Muscle of back (tissue), 13 donors: ENCODE measurements around the gene FBL. TPM values are rescaled to one million over a fixed set of nuclear protein-coding genes. Genes with fewer than 3 reads are reported as not detected.
"Not testable (repeated sequence)": the region's sequence is repeated elsewhere in the genome, so short reads cannot be mapped to it uniquely, and the experiment has no call there.

Source experiments
- DNase-seq, 3 donors: peaks; one replicate each; pipeline versions ENCODE4 v3.0.0 to v3.0.0-alpha.2; 2013
- long read RNA-seq, 9 donors: transcript quantifications; one replicate each; lab custom pipeline, GENCODE V29; 2026
- polyA plus RNA-seq, 10 donors: library from polyadenylated mRNA; unstranded; fragments of 120-200 nt; gene quantifications; one replicate each; pipeline ENCODE4 v1.2.1, GENCODE V29; 2013; ENCODE audit not compliant: insufficient read length in 10 of 10

FBL gene
- 100 to 1,000 TPM; 213 to 384 (median 252) TPM for polyA plus RNA-seq
- long read RNA-seq, donor 1, transcript FBL-201 (9 exons, 1,160 nt) = major isoform, 38 of 54 reads
- long read RNA-seq, donor 1, partial matches to known transcripts = 15 of 54 reads
- long read RNA-seq, donor 1, other reads (novel, unspliced or antisense) = 0 of 54 reads
- long read RNA-seq, donor 2, transcript FBL-201 (9 exons, 1,160 nt) = major isoform, 25 of 53 reads
- long read RNA-seq, donor 2, partial matches to known transcripts = 20 of 53 reads
- long read RNA-seq, donor 2, other reads (novel, unspliced or antisense) = 6 of 53 reads
- long read RNA-seq, donor 3 = 0 reads
- long read RNA-seq, donor 4, transcript FBL-201 (9 exons, 1,160 nt) = major isoform, 42 of 47 reads
- long read RNA-seq, donor 4, partial matches to known transcripts = 5 of 47 reads
- long read RNA-seq, donor 4, other reads (novel, unspliced or antisense) = 0 of 47 reads
- long read RNA-seq, donor 5, transcript FBL-201 (9 exons, 1,160 nt) = major isoform, 51 of 92 reads
- long read RNA-seq, donor 5, partial matches to known transcripts = 30 of 92 reads
- long read RNA-seq, donor 5, other reads (novel, unspliced or antisense) = 9 of 92 reads
- long read RNA-seq, donor 6, transcript FBL-201 (9 exons, 1,160 nt) = major isoform, 37 of 80 reads
- long read RNA-seq, donor 6, partial matches to known transcripts = 29 of 80 reads
- long read RNA-seq, donor 6, other reads (novel, unspliced or antisense) = 13 of 80 reads
- long read RNA-seq, donor 7, transcript FBL-201 (9 exons, 1,160 nt) = major isoform, 38 of 62 reads
- long read RNA-seq, donor 7, partial matches to known transcripts = 17 of 62 reads
- long read RNA-seq, donor 7, other reads (novel, unspliced or antisense) = 6 of 62 reads
- long read RNA-seq, donor 8, transcript FBL-201 (9 exons, 1,160 nt) = major isoform, 40 of 68 reads
- long read RNA-seq, donor 8, partial matches to known transcripts = 16 of 68 reads
- long read RNA-seq, donor 8, other reads (novel, unspliced or antisense) = 7 of 68 reads
- long read RNA-seq, donor 9, transcript FBL-201 (9 exons, 1,160 nt) = major isoform, 8 of 9 reads
- long read RNA-seq, donor 9, partial matches to known transcripts = 0 of 9 reads
- long read RNA-seq, donor 9, other reads (novel, unspliced or antisense) = 0 of 9 reads

DNA sequence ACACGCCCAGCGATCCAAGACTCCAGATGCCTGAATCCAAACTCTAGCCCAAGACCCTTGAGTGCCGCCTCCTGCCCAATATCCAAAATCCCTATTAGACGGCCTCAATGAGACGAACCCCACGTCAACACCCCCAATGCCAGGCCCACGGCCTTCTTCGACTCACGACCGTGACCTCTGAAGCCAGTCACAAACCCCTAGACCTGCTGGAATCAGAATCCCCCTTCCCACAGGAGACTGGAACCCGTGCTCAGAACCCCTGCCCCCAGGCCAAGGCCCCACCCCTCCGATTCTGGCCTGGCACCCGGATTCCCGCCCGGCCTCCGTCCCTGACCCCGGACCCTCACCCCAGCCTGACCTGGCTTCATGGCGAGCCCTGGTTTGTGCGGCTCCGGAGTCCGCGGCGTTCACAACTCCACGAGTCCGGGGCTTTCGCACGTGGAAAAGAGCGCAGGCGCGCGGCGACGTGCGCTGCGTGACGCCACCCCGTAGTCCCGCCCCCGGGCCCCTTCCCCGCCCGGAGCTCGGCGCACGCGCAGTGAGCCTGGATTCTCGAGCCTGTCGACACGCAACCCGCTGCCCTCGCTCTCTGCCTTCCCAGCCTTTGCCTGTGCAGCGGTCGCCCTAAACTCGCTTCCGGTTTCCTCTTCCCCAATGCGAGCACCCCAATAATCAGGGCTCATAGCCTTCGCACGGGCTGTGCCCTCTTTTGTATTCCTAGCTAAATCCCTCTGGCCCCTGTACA is at the start of gene FBL:
TSS of gene FBL (minus strand) at position 447 of the 745 bp plus-strand sequence. CDS start at position 368, 79 bp downstream.
- DNase-seq = peak; percentile 91 to 97 (median 96)

DNA sequence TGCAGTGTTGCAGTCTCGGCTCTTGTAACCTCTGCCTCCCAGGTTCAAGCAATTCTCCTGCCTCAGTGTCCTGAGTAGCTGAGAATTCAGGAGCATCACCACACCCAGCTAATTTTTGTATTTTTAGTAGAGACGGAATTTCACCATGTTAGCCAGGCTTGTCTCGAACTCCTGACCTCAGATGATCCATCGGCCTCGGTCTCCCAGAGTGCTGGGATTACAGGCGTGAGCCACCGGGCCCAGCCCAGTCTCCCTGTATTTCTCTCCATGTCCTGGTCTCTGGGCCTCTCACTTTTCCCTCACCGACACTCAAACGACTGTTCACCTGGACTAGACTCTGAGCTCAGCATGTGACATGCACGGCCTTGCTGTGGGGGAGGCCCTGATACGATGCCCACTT is 48.9 kb upstream of the FBL start:
- not testable (repeated sequence) for DNase-seq

DNA sequence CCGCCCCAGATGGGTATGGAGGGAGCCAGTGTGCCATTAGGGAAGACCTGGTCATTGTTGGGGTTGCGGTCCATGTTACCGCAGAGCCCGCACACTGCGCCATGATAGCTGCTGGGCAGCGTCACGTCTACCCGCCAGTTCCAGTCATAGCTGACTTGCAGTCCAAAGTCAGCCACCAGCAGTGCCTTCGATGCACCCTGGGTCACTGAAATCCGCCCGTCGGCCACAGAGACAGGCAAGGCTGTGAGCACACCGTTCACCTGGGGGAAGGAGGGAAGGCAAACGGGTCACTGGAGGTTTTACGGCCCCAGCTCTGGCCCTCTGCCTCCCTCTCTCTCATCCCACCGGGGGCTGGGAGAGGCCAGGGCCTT is 48.0 kb upstream of the FBL start:
- not testable (repeated sequence) for DNase-seq

DNA sequence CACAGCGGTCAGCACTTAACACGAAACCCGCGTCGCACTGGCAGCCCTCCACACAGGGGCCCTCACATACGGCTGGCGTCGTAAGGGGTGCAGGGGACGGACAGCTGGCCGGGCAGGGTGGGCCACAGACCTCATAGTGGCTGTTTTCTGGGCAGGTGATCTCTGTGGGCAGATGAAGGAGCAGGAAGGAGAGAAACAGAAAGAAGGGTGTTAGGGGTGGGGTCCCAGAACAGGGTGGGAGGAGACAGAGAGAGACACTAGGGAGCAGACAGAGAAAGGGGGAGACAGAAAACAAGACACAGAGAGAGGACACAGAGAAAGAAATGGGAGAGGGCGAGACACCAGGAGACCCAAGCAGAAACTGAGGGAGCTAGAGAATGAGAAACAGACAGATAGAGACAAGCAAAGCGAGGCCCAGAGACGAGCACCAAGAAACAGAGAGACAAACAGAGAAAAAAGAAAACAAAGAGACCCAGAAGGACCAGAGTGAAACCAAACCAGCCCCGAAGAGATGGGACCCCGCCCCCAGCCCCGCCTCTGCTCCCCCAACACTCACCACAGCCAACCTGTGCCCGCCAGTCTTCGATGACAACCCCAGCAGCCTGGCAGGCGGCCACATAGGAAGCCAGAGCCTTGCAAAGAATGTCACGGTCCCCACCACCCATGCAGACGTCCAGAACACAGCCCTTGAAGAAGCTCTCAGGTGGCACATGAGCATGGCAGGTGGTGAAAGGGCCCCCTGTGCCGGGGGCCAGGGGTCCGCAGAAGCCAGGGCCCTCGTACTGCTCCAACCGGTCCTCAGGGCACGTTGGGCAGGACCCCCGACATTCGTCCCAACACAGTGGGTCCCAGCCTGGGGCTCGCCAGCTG is 47.4 kb upstream of the FBL start:
- peak in 1 of 3 donors; percentile 19 for DNase-seq

DNA sequence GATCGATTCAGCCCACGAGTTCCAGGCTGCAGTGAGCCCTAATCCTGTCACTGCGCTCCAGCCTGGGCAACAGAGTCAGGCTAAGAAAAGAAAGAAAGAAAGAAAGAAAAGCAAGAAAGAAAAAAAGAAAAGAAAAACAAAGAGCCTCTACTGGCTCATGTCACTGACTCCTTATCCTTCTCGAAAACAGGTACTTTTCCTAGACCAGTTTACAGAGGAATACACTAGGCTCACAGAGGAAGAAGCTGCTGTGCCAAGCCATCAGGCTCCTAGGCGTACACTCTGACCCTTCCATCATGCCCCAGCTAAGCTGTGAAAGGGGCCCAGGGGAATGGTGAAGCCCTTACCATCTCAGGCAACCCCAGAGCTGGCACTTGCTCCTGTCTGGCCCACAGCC is 46.3 kb upstream of the FBL start:
- not testable (repeated sequence) for DNase-seq

DNA sequence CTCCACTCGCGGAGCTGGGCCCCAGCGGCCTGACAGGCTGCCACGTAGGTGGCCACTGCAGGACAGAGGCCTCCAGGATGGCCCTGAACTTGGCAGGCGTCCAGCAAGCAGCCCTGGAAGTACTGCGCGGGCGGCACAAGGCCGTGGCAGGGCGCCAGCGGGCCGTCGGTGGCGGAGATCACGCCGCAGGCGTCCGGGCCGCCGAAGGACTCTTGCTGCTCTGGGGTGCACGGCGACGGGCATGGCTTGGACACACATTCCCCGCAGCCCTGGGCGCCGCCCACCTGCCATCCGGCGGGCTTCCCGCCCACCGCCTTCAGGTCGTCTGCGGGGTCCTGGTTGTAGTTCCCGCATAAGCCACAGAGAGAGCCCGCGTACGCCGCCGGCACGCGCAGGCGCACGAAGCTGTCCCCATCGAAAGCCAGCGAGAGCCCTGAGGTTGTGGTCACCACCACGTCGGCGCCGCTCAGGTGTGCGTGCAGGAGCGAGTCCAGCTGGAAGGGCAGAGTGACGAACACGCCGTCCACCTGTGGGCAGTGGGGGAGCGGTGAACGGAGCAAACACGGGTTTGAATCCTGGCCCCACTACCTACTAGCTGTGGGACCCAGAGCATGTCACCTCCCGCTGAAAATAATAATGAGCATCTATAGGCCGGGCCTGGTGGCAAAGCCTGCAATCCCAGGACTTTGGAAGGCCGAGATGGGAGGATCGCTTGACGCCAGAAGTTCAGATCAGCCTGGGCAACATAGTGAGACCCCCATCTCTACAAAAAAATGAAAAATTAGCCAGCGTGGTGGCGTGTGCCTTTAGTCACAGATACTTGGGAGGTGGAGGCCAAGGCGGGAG is 45.7 kb upstream of the FBL start:
- DNase-seq = peak in 1 of 3 donors; percentile 23

DNA sequence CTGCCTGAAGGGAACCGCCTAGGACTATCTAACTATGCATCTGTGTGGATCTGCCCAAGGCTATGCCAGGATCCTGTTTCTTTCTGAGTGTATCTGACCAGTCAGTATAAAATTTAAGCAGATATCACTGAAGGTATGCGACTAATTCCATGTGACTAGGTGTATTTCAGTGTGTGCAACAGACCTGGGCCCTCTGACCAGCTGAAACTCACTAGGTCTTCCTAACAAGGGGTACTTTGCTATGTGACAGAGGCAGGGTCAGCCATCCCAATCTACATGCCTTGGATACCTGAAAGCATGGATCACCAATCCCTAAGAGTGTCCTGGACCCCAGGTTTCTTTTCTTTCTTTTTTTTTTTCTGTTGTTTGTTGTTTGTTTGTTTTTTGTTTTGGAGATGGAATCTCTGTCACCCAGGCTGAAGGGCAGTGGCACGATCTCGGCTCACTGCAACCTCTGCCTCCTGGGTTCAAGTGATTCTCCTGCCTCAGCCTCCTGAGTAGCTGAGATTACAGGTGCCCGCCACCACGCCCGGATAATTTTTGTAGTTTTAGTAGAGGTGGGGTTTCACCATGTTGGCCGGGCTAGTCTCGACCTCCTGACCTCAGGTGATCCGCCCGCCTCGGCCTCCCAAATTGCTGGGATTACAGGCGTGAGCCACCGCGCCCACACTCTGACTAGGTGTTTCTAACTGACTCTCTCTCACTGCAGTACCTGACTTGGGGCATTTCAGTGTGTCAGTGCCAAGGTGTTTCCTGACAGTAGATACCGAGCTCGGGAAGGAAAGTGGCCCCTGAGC is 44.8 kb upstream of the FBL start:
- DNase-seq = no peak

DNA sequence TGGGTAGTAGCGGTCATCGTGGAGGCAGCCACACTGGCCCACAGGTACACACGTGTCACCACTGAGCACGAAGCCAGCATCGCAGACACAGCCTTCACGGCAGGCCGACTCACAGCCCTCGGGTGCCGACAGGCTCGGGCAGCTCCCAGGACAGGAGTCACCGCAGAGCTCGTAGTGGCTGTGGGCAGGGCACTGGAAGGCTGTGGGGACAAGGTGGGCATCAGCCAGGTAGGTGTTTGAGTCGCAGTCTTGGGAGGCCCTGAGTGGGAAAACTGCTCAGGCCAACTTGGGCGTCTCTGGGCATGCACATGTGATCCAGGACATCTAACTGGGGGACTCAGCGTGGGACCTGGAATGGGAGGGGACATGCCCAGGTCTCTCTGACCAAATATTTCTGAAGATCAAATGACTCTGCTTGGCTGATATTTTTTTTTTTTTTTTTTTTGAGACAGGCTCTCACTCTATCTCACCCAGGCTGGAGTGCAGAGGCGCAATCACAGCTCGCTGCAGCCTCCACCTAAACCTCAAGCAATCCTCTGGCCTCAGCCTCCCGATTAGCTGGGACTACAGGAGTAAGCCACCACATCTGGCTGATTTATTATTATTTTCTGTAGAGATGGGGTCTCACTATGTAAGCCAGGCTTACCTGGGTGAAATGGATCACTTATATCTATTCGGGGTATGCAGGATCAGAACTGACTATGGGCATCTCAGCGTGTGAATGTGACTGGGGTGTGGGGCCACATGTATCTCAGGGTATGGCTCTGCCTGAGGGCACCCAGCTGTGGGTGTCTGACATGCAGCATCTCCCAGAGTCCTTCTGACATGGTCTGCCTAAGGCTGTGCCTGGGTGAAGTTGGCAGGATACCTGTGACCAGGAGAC is 43.9 kb upstream of the FBL start:
- DNase-seq = not testable (repeated sequence)

DNA sequence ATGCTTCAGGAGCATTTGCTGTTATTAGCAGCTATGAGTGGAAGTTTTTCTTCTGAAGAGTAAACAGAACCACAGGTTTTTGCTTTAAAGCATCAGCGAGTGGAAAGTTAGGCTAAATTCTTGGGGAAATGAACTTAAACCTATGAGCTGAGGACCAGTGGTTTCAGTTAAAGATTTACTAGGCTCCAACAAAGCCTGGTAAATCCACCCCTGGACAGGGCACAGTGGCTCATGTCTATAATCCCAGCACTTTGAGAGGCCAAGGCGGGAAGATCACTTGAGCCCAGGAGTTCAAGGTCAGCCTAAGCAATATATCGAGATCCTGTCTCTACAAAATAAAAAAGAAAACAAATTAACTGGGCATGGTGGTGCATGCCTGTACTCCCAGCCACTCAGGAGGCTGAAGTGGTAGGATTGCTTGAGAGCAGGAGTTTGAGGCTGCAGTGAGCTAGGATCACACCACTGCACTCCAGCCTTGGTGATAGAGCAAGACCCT is 41.3 kb upstream of the FBL start:
- not testable (repeated sequence) for DNase-seq

DNA sequence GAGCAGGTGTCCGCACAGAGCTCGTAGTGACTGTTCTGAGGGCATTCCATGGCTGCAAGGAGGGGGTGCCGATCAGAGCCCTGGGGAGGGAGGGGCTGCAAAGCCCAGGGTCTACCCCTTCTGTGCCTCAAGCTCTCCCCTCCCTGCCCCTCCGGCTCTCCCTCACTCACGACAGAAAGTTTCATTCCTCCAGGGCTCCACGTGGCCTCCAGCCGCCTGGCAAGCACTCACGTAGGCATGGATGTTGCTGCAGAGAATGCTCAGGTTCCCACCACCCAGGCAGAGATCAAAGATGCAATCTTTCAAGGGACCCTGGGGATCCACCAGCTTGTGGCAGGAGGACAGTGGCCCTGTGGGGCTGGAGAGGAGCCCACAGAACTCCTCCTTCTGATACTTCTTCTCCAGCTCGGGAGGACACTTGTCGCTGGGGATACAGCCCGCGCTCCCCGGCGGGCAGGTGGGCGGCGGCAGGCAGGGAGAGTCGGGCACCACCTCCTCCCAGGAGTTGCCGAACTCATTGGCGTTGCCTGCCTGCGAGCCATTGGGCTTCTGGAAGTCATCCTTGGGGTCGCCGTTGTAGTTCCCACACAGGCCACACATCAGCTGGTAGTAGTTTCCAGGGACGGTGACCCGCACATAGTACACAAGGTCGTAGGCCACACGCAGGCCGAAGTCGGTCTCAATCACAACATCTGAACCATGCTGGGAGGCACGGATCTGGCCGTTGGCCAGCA is 39.8 kb upstream of the FBL start:
- DNase-seq = not testable (repeated sequence)

DNA sequence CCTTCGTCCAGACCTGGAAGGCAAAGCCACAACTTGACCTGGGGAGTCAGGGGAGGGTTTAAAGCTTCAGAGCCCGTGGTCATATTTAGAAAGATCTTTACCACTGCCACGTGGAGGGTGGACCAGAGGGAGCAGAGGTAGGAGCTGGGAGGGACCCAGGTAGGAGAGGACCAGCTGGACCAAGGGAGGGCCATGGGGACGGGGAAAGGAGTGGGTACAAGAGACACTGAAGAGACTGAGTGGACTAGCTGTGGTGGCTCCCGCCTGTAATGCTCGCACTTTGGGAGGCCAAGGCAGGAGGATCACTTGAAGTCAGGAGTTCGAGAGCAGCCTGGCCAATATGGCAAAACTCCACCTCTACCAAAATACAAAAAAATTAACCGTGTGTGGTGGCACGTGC is 38.5 kb upstream of the FBL start:
- not testable (repeated sequence) for DNase-seq

DNA sequence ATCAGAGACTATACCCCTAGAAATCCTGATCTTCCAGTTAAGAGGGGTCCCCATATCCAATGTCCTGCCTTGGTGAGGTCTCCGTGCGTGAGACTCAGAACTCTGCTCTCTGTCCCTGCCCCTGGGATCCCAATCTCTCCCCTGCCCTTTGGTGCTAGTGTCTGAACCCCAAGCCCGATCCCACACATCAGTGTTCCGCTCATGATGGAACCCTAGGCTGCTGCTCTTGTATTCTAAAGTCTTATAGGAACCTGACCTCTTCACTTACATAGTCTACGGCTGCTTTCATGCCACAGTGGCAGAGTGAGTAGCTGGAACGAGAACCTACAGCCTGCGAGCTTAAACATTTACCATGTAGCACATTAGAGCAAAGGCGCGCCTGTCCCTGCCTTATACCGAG is 36.5 kb upstream of the FBL start:
- not testable (repeated sequence) for DNase-seq

DNA sequence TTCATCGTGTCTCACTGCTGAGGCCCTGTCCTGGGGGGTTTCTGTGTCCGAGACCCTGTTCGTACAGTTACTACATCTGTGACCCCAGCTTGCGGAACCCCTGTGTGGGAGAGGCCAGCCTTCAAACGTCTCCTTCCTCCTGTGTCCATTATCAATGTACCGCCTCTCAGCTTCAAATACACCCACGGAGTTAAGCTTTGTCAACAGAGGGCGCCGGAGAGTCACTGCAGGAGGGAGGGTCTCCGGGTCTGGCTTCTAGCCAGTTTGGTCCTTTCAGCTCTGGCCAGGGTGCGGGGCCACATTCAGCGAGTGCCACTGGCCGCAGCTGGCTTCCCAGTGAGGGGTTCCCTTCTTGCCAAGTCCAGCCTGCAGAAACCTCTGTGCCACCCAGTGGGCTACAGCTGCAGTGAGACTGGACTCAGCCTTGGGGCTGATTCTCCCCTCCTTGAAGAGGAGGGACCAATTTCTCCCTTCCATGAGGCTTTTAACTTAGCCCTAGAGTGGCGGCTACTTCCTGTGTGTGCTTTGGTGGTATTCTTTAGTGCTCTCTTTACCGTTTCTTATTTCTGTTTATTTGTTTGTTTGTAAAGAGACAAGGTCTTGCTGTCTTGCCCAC is 35.4 kb upstream of the FBL start:
- peak in 2 of 3 donors; percentile 11 to 34 for DNase-seq

DNA sequence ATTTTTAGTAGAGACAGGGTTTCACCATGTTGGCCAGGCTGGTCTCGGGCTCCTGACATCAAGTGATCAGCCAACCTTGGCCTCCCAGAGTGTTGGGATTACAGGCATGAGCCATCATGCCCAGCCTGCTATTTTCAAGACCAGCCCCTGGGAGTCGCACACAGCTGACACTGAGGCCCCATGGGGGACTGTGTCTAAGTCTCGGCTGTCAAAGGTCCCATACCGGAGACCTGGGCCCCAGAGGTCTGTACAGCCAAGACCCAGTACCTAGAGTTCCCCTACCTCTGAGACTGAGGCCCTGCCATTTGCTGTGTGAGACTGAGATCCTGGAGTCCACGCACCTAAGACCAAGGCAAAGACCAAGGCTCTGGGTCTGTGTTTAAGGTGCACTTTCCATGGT is 34.1 kb upstream of the FBL start:
- not testable (repeated sequence) for DNase-seq

DNA sequence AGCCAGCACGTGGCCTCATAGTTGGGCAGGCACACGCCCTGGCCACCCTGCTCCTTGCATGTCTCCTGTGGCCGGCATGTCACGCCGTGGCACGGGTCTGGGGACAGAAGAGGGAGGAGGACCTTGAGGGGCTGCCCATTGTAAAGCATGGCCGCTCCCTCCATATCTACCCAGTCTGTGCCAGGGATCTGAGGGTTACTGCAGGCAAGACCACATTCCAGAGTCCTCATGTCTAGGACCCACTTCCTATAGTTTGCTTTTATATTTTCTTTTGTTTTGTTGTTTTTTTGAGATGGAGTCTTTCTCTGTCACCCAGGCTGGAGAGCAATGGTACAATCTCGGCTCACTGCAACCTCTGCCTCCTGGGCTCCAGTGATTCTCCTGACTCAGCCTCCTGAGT is 33.6 kb upstream of the FBL start:
- not testable (repeated sequence) for DNase-seq

DNA sequence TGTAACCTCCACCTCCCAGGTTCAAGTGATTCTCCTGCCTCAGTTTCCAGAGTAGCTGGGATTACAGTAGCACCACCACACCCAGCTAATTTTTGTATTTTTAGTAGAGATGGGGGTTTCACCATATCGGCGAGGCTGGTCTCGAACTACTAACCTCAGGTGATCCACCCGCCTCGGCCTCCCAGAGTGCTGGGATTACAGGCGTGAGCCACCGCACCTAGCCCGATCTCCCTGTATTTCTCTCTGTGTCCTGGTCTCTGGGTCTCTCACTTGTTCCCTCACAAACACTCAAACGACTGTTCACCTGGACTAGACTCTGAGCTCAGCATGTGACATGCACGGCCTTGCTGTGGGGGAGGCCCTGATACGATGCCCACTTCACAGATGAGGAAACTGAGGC is 32.7 kb upstream of the FBL start:
- not testable (repeated sequence) for DNase-seq
